ENCODE results near the gene CRYL1. TPM values are rescaled to one million over a fixed set of nuclear protein-coding genes. Genes with fewer than 3 reads are reported as not detected.

CRYL1 gene
- total and polyA plus RNA-seq, 9 of the 15 experiments (the other 6 are each of a cell fraction or from before 2014, with no cell fraction given) = 1.0 to 6.9 (median 2.4) TPM

- CTCF ChIA-PET (ENCODE audit: low intra/inter-chr PET ratio) = interaction anchor here (0.6 kb wide), 1 partner anchor 441 kb away, joined by 3 read pairs; no protein-coding TSS in a partner anchor
These were observed 33.3 kb upstream of the CRYL1 start for GRCh38 chr13:20558982-20559381.

More at GRCh38 chr13:20558982-20559381, 33.3 kb upstream of the CRYL1 start:
- H4K20me1 ChIP-seq (replicated peaks; ENCODE audit: control insufficient read depth, insufficient read depth, low read length) = no peaks in the 10 kb centered on the region
- peaks cover 0 to 10% of the 10 kb centered on the region in 2 experiments; a peak in 4 of 5 replicates for H3K4me1 ChIP-seq (replicated peaks in 1 of 2; ENCODE audit: control insufficient read depth in 2 of 2, insufficient read depth in 2 of 2, low read length in 2 of 2)
- H3K9me1 ChIP-seq (ENCODE audit: control insufficient read depth, insufficient read depth, low read length) = no peaks in the 10 kb centered on the region
- DNase-seq (ENCODE audit: extremely low read depth in 1 of 4, low spot score in 3 of 4) = no peak
- WGBS (ENCODE audit: insufficient coverage, low coverage, missing lambda C conversion rate) = 32% methylated on average over 3 of the region's 3 CpGs
- no peak overlapping the region for H3K4me2 ChIP-seq (ENCODE audit: insufficient read depth, low read length)
- H3K9ac ChIP-seq (ENCODE audit: insufficient read depth in 1 of 2, low read depth in 2 of 2, low read length in 2 of 2) = no peak overlapping the region
- intact Hi-C loops (cut with micrococcal nuclease) (no loop called here), in situ Hi-C loops (cut with MboI) (no loop called here)
- FAIRE-seq = no peak
- no peaks in the 10 kb centered on the region for H3K9me3 ChIP-seq (replicated peaks; ENCODE audit: control insufficient read depth, insufficient read depth, low read depth, low read length)
- no peaks in the 10 kb centered on the region for H3K36me3 ChIP-seq (ENCODE audit: control insufficient read depth, insufficient read depth, low read length)
- H2AFZ ChIP-seq (ENCODE audit: low read depth, low read length) = no peak overlapping the region
- TF ChIP-seq ZC3H8 (IDR thresholded peaks at IDR 0.05) = no peak
- peak; percentile 35 for TF ChIP-seq REST (IDR thresholded peaks at IDR 0.05; ENCODE audit: borderline replicate concordance)
- no peak for TF ChIP-seq REST (CRISPR knock-in tag; IDR thresholded peaks at IDR 0.05; ENCODE audit: low read depth)
- no peak for TF ChIP-seq ZNF232 (CRISPR knock-in tag; IDR thresholded peaks at IDR 0.05)
- TF ChIP-seq XRCC3 (IDR thresholded peaks at IDR 0.05) = no peak
- no peak for TF ChIP-seq CUX1 (CRISPR knock-in tag; IDR thresholded peaks at IDR 0.05)
- TF ChIP-seq POLR2A (conservative IDR thresholded peaks at IDR 0.05) = no peak
- TF ChIP-seq MCM2 (IDR thresholded peaks at IDR 0.05; ENCODE audit: low read depth) = no peak
- no peak for TF ChIP-seq ZZZ3 (IDR thresholded peaks at IDR 0.05)
- TF ChIP-seq MCM5 (IDR thresholded peaks at IDR 0.05; ENCODE audit: low read depth) = no peak
- no peaks in the 10 kb centered on the region for H3K27me3 ChIP-seq (ENCODE audit: control insufficient read depth in 2 of 2, insufficient read depth in 2 of 2, low read length in 2 of 2)
- BruUV-seq (replicated peaks) = no TSS peak
- no peak for ATAC-seq
- POLR2A ChIA-PET = no interaction called here
- H3K27ac ChIP-seq (ENCODE audit: extremely low read depth, low read depth, low read length) = no peak overlapping the region
- no peaks in the 10 kb centered on the region for H3K79me2 ChIP-seq (ENCODE audit: control insufficient read depth, insufficient read depth, low read length)
- no peak overlapping the region for H3K4me3 ChIP-seq

All from K562 (cell line).